K562 (cell line): Measurements from ENCODE around the gene DLGAP3. TPM values are rescaled to one million over a fixed set of nuclear protein-coding genes. Genes with fewer than 3 reads are reported as not detected.

ENCODE experiments used
- BCOR ChIP-seq: fragments of 450-650 bp; IDR thresholded peaks from 2 replicates; pipeline ENCODE4 v1.6.1; 2016
- HDAC3 ChIP-seq: fragments of 450-650 bp; IDR thresholded peaks from 2 replicates; pipeline ENCODE4 v1.6.1; 2018; ENCODE audit warnings: borderline replicate concordance, mild to moderate bottlenecking, moderate library complexity; ENCODE audit not compliant: partially characterized antibody
- SAFB ChIP-seq: fragments of 200-400 bp; formaldehyde crosslinking; IDR thresholded peaks from 2 replicates; pipeline ENCODE4 v1.6.1; 2017; ENCODE audit warnings: low read depth, low read length, borderline replicate concordance
- SMARCE1 ChIP-seq: fragments of 450-650 bp; IDR thresholded peaks from 2 replicates; pipeline ENCODE4 v1.7.1; 2016; ENCODE audit warnings: mild to moderate bottlenecking
- TFAM ChIP-seq: fragments of 250-450 bp; sonication (Bioruptor Pico); conservative IDR thresholded peaks from 2 replicates; pipeline ENCODE4 v1.5.0; 2021; ENCODE audit warnings: mild to moderate bottlenecking, moderate library complexity
- XRCC3 ChIP-seq: fragments of 450-650 bp; IDR thresholded peaks from 2 replicates; pipeline ENCODE4 v1.6.1; 2017; ENCODE audit warnings: mild to moderate bottlenecking, moderate library complexity
- ZBTB1 ChIP-seq: sonication (generic); formaldehyde crosslinking; IDR thresholded peaks from 2 replicates; pipeline ENCODE4 v1.8.1; 2023; ENCODE audit warnings: missing genetic modification reagents, low read depth, mild to moderate bottlenecking, borderline replicate concordance
- ZFP36 ChIP-seq: fragments of 150-350 bp; IDR thresholded peaks from 2 replicates; pipeline ENCODE4 v1.6.1; 2018; ENCODE audit warnings: low read length, low read depth; ENCODE audit not compliant: partially characterized antibody
- ZFPM2 ChIP-seq: fragments of 250-450 bp; sonication (Bioruptor Pico); IDR thresholded peaks from 2 replicates; pipeline ENCODE4 v1.5.1; 2022; ENCODE audit warnings: mild to moderate bottlenecking
- ZNF12 ChIP-seq: sonication (generic); formaldehyde crosslinking; IDR thresholded peaks from 2 replicates; pipeline ENCODE4 v1.4.0; 2020; ENCODE audit warnings: mild to moderate bottlenecking, missing genetic modification reagents
- ZNF197 ChIP-seq: fragments of 200-800 bp; sonication (Bioruptor generic); IDR thresholded peaks from 2 replicates; pipeline ENCODE4 v1.6.1; 2016; ENCODE audit warnings: low read depth, missing genetic modification characterization, missing compliant biosample characterization
- ZNF407 ChIP-seq: fragments of 450-650 bp; IDR thresholded peaks from 2 replicates; pipeline ENCODE4 v1.6.1; 2016; ENCODE audit warnings: low read depth
- ZNF586 ChIP-seq: fragments of 450-650 bp; formaldehyde crosslinking; conservative IDR thresholded peaks from 2 replicates; pipeline ENCODE4 v1.4.0; 2020; ENCODE audit warnings: mild to moderate bottlenecking, moderate library complexity
- polyA plus RNA-seq, 8 experiments: library from polyadenylated mRNA; depleted of rRNA in 4 of 8; stranded (reverse) in 5 of 8; unstranded in 3 of 8; fragments of >200 nt; fragmentation: Nextera tagmentation in 2 of 8; fragmentation: Illumina TruSeq in 1 of 8; extraction: Ambion mirVana in 2 of 8; extraction: Trizol in 1 of 8; gene quantifications; 2 replicates each; pipeline versions ENCODE4 v1.2.1 to v1.2.3, GENCODE V29; 2011 to 2014; ENCODE audit warnings: inconsistent platforms in 1 of 8, missing spikeins in 1 of 8
- total RNA-seq, 7 experiments: library from RNA; depleted of rRNA in 6 of 7; stranded (reverse); fragments of >200 nt in 6 of 7; fragmentation: Illumina TruSeq in 2 of 7; extraction: Trizol in 2 of 7; gene quantifications; 2 replicates each; pipeline versions ENCODE4 v1.2.1 to v1.2.3, GENCODE V29; 2011 to 2021; ENCODE audit warnings: low replicate concordance in 1 of 7
- TF ChIP-seq, protein P1 (sequence below): conservative IDR thresholded peaks from 2 replicates; pipeline ENCODE4 v1.6.1; 2011; ENCODE audit warnings: low read depth, mild to moderate bottlenecking, low read length; ENCODE audit not compliant: control insufficient read depth
- TF ChIP-seq, protein P2 (sequence below): sonication (generic); formaldehyde crosslinking; IDR thresholded peaks from 2 replicates; pipeline ENCODE4 v1.8.0; 2022; ENCODE audit warnings: missing genetic modification reagents, mild to moderate bottlenecking, moderate library complexity, borderline replicate concordance
- TF ChIP-seq, protein P3 (sequence below): sonication (generic); formaldehyde crosslinking; IDR thresholded peaks from 2 replicates; pipeline ENCODE4 v1.8.0; 2022; ENCODE audit warnings: mild to moderate bottlenecking, missing genetic modification reagents

The DLGAP3 gene
- total and polyA plus RNA-seq, 9 of the 15 experiments (the other 6 are each of a cell fraction or from before 2014, with no cell fraction given) = 0.01 to 0.16 (median 0.07) TPM; not detected in 6

DNA sequence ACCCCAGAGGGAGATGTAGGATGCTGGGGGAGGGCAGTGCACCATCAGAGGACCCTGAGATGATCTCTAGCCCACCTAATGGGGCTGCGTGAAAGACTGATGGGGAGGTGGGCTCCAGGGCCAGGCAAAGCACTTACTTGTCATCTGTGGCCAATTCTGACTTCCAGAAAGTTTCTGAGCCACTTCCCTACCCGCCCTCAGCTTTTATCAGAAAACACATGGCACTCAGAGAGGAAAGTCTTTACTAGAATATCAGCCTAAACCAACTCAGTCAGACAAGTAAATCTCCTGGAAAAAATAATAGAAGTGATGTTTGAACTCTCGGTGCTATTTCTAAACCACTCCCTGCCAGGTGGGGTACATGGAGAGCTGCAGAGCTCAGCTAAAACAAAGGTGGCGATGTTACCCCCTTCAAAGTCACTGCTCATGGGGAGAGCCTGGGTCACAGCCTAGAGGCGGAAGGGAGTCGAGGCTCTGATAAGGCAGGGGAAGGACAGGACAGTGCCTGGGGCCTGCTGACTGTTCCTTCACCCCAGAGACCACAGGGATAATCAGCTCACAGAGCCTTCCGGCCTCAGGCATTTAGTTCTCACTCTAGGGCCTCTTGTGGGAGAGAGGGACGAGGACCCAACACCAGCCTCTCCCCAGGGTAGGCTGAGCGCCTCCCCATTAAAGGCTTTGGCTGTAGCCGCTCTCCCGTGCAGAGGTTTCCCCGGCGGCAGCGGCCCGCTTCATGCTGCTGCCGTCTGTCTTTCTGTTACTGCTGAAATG, 84.1 kb downstream of the DLGAP3 start (continued):
- TF ChIP-seq BCOR (peak; percentile 57; the same call in 1 of the 2 replicates), ZBTB1 (CRISPR knock-in tag) (no peak), ZNF12 (CRISPR knock-in tag) (no peak), ZNF586 (CRISPR knock-in tag) (no peak), SMARCE1 (peak; percentile 72), TFAM (no peak), ZNF407 (no peak), ZFP36 (peak; percentile 37), ZNF197 (CRISPR knock-in tag) (no peak), SAFB (no peak), HDAC3 (no peak), ZFPM2 (CRISPR knock-in tag) (no peak), XRCC3 (no peak)
- TF ChIP-seq, protein P1, sequence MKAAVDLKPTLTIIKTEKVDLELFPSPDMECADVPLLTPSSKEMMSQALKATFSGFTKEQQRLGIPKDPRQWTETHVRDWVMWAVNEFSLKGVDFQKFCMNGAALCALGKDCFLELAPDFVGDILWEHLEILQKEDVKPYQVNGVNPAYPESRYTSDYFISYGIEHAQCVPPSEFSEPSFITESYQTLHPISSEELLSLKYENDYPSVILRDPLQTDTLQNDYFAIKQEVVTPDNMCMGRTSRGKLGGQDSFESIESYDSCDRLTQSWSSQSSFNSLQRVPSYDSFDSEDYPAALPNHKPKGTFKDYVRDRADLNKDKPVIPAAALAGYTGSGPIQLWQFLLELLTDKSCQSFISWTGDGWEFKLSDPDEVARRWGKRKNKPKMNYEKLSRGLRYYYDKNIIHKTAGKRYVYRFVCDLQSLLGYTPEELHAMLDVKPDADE = no peak
- TF ChIP-seq, protein P2, sequence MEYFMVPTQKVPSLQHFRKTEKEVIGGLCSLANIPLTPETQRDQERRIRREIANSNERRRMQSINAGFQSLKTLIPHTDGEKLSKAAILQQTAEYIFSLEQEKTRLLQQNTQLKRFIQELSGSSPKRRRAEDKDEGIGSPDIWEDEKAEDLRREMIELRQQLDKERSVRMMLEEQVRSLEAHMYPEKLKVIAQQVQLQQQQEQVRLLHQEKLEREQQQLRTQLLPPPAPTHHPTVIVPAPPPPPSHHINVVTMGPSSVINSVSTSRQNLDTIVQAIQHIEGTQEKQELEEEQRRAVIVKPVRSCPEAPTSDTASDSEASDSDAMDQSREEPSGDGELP (CRISPR knock-in tag) = peak; percentile 68
- TF ChIP-seq, protein P3, sequence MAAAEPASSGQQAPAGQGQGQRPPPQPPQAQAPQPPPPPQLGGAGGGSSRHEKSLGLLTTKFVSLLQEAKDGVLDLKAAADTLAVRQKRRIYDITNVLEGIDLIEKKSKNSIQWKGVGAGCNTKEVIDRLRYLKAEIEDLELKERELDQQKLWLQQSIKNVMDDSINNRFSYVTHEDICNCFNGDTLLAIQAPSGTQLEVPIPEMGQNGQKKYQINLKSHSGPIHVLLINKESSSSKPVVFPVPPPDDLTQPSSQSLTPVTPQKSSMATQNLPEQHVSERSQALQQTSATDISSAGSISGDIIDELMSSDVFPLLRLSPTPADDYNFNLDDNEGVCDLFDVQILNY (CRISPR knock-in tag) = no peak
